ENCODE results near the gene SHOC1. TPM values are rescaled to one million over a fixed set of nuclear protein-coding genes. Genes with fewer than 3 reads are reported as not detected.

Gene SHOC1
- total RNA-seq, 1 experiment from 2014 or later: 0.20 TPM

GRCh38 chr9:111805262-111805661 is 10.5 kb upstream of the SHOC1 start:
- POLR2A ChIA-PET (ENCODE audit: unreplicated experiment): interaction anchor here (0.6 kb wide), 1 partner anchor 123 kb away, joined by 7 read pairs; no protein-coding TSS in a partner anchor
- no peak for DNase-seq
- no peaks in the 10 kb centered on the region for H3K79me2 ChIP-seq (ENCODE audit: low read depth)
- intact Hi-C loops (cut with micrococcal nuclease; ENCODE audit: unreplicated experiment): loop anchor here (5.0 kb wide), 1 partner anchor 87 kb away; no protein-coding TSS in a partner anchor
- peak overlapping the region; percentile 52; the same call in 1 of the 2 replicates for H2AFZ ChIP-seq
- peaks cover 4% of the 10 kb centered on the region for H3K9me3 ChIP-seq (ENCODE audit: insufficient read depth, low read depth)
- peak overlapping the region; percentile 62 for H3K4me2 ChIP-seq
- CTCF ChIA-PET: interaction anchor here (0.5 kb wide), 1 partner anchor 453 kb away, joined by 7 read pairs; no protein-coding TSS in a partner anchor
- H4K20me1 ChIP-seq (ENCODE audit: insufficient read depth): no peaks in the 10 kb centered on the region
- no peaks in the 10 kb centered on the region for H3K27me3 ChIP-seq (ENCODE audit: insufficient read depth, low read depth)
- H3K9me2 ChIP-seq (ENCODE audit: insufficient read depth): no peaks in the 10 kb centered on the region
- TF ChIP-seq EZH2 (IDR thresholded peaks at IDR 0.05; ENCODE audit: low read depth) (no peak), CTCF (conservative IDR thresholded peaks at IDR 0.05) (no peak)
- TSS peak; percentile 70 for BruUV-seq (replicated peaks)
- peaks cover 22% of the 10 kb centered on the region for H3F3A ChIP-seq (ENCODE audit: insufficient read depth, low read depth)
- peaks cover 29% of the 10 kb centered on the region for H3K4me1 ChIP-seq (replicated peaks; ENCODE audit: insufficient read depth)
- H3K4me3 ChIP-seq: peak overlapping the region; percentile 3; the same call in 1 of the 2 replicates
- no peaks in the 10 kb centered on the region for H3K36me3 ChIP-seq (ENCODE audit: low read depth)
- peak overlapping the region; percentile 93 for H3K27ac ChIP-seq

GRCh38 chr9:111804636-111805035 is 9.9 kb upstream of the SHOC1 start:
- no peaks in the 10 kb centered on the region for H4K20me1 ChIP-seq (ENCODE audit: insufficient read depth)
- no peak overlapping the region for H2AFZ ChIP-seq
- H3K4me3 ChIP-seq: no peak overlapping the region
- H3K4me2 ChIP-seq: no peak overlapping the region
- no peaks in the 10 kb centered on the region for H3K9me2 ChIP-seq (ENCODE audit: insufficient read depth)
- intact Hi-C loops (cut with micrococcal nuclease; ENCODE audit: unreplicated experiment): loop anchor here (5.0 kb wide), 1 partner anchor 88 kb away; no protein-coding TSS in a partner anchor
- H3K36me3 ChIP-seq (ENCODE audit: low read depth): no peaks in the 10 kb centered on the region
- POLR2A ChIA-PET (ENCODE audit: unreplicated experiment): no interaction called here
- H3K27ac ChIP-seq: peak overlapping the region; percentile 93
- DNase-seq: no peak
- no peaks in the 10 kb centered on the region for H3K27me3 ChIP-seq (ENCODE audit: insufficient read depth, low read depth)
- no peaks in the 10 kb centered on the region for H3K79me2 ChIP-seq (ENCODE audit: low read depth)
- TF ChIP-seq CTCF (conservative IDR thresholded peaks at IDR 0.05): no peak
- no peak for TF ChIP-seq EZH2 (IDR thresholded peaks at IDR 0.05; ENCODE audit: low read depth)
- BruUV-seq (replicated peaks): no TSS peak
- H3K9me3 ChIP-seq (ENCODE audit: insufficient read depth, low read depth): peaks cover 4% of the 10 kb centered on the region
- CTCF ChIA-PET: no interaction called here
- peaks cover 25% of the 10 kb centered on the region for H3K4me1 ChIP-seq (replicated peaks; ENCODE audit: insufficient read depth)
- H3F3A ChIP-seq (ENCODE audit: insufficient read depth, low read depth): peaks cover 22% of the 10 kb centered on the region

- Histone ChIP-seq H4K20me1 (ENCODE audit: insufficient read depth) (no peaks in the 10 kb centered on the region), H3K4me1 (replicated peaks; ENCODE audit: insufficient read depth) (peaks cover 28% of the 10 kb centered on the region), H3K9me3 (ENCODE audit: insufficient read depth, low read depth) (peaks cover 4% of the 10 kb centered on the region), H3K27ac (no peak overlapping the region), H3K4me2 (no peak overlapping the region), H3K27me3 (ENCODE audit: insufficient read depth, low read depth) (no peaks in the 10 kb centered on the region), H3K36me3 (ENCODE audit: low read depth) (no peaks in the 10 kb centered on the region), H2AFZ (no peak overlapping the region), H3K9me2 (ENCODE audit: insufficient read depth) (no peaks in the 10 kb centered on the region), H3F3A (ENCODE audit: insufficient read depth, low read depth) (peaks cover 22% of the 10 kb centered on the region), H3K4me3 (no peak overlapping the region), H3K79me2 (ENCODE audit: low read depth) (no peaks in the 10 kb centered on the region)
- BruUV-seq (replicated peaks): no TSS peak
- intact Hi-C loops (cut with micrococcal nuclease; ENCODE audit: unreplicated experiment): no loop called here
- no peak for DNase-seq
- ChIA-PET POLR2A (ENCODE audit: unreplicated experiment) (no interaction called here), CTCF (no interaction called here)
- TF ChIP-seq EZH2 (IDR thresholded peaks at IDR 0.05; ENCODE audit: low read depth) (no peak), CTCF (conservative IDR thresholded peaks at IDR 0.05) (no peak)
These were observed 9.2 kb upstream of the SHOC1 start for GRCh38 chr9:111803924-111804323.

Data from PC-9 (cell line).